ENCODE data around the gene CD3D.
A peak's percentile ranks its signal among the peaks of the same experiment; 100 is the strongest.

CD3D gene

DNA sequence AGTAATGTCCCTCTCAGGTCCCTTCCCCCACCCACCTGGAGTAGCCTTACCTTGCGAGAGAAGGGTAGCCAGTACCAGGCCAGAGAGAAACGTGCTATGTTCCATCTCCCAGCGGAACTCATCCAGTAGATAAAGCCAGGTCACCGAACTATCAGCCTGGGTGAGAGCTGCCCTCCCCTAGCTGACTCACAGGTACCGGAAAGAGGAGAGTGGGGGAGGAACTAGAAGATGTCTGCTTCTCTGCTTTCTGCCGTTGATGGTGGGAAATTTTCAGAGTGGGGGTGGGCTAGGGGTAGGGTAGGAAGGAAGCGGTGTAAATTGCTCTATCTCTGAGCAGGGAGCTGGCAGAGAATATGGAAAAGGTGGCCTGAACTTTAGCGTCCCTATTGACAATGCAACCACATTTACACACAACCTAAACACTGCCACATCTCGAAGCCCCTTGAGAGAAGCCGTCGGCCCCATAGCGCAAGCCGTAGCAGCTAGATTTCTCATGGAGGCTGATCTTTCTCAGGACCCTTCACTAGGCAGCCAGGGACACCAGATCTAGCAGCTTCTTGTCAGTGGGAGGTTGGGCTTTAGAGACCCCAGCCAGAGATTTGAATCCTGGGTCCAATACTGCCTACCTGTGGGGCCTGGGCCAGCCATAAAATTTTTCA lies at the start of gene CD3D:
TSS of gene CD3D (minus strand) at position 203 of the 659 bp plus-strand sequence. CDS start at position 105, 98 bp downstream.
- no peak for DNase-seq (ENCODE audit: low read depth)

GRCh38 chr11:118383657-118384056 lies 41.2 kb upstream of the CD3D start:
- DNase-seq (ENCODE audit: low read depth) = no peak

DNA sequence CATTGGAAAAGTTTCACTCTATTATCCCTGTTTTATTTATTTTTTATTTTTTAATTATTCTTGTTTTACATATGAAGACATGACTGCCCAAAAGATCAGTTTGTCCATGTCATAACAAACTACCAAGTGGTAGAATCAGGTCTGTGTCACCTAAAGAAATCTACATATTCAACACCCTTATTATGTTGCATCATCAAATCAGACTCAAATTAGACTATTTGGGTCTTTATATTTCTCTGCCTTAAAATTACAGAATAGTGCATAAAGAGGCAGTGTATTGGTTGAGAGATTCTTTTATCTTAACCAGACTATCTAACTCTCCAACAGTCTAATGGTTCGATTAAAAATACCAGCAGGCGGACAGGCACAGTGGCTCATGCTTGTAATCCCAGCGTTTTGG lies 40.4 kb upstream of the CD3D start:
- DNase-seq (ENCODE audit: low read depth) = no peak

- DNase-seq (ENCODE audit: low read depth) = no peak
Measured at GRCh38 chr11:118380571-118380970, 38.1 kb upstream of the CD3D start.

GRCh38 chr11:118379497-118379896 lies 37.0 kb upstream of the CD3D start:
- DNase-seq (ENCODE audit: low read depth) = no peak

GRCh38 chr11:118375978-118376377 lies 33.5 kb upstream of the CD3D start:
- no peak for DNase-seq (ENCODE audit: low read depth)

GRCh38 chr11:118374729-118375128 lies 32.2 kb upstream of the CD3D start:
- no peak for DNase-seq (ENCODE audit: low read depth)

DNA sequence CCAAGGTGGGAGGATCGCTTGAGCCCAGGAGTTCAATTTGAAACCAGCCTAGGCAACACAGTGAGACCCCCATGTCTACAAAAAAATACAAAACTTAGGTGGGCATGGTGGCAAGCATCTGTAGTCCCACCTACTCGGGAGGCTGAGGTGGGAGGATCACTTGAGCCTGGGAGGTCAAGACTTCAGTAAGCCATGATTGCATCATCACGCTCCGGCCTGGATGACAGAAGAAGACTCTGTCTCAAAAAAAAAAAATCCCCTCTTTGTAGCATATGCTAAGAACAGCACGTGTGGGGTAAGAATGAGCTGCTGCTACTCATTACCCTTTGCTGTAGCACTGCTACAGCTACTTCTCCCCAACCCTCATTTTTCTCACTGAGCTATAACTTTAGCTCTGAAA lies 31.4 kb upstream of the CD3D start:
- DNase-seq (ENCODE audit: low read depth) = no peak

DNA sequence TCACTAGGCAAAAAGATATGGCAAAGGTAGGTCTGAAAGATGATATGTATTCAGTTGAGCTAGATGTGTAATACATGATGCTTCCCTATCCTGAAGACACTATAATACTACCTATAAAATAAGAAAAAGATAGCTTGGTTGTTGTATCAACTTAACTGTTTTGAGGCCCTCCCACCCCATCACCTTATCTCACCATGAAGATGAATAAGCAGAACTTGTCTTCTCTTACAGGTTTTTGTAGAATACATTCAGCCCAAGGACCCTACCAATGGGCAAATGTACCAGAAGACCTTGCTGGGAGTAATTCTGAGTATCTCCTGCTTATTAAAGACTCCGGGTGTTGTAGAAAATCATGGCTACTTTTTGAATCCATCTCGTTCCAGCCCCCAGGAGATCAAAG lies 30.8 kb upstream of the CD3D start:
- DNase-seq (ENCODE audit: low read depth) = no peak

DNA sequence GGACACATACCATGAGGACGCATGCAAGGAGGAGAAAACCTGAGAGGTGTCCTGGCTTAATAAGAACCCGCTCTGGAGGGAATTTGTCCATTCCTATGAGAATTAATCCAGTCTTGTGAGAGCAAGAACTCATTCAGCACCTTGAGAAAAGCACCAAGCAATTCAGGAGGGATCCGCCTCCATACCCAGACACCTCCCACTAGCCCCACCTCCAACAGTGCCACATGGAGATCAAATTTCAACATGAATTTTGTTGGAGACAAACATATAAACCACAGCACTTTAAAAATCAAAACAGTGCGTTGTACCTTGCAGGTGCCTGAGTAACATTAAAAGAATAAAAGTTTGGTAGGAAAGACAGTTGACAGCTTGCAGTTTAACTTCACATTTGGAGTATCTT lies 28.3 kb upstream of the CD3D start:
- DNase-seq (ENCODE audit: low read depth) = no peak

DNA sequence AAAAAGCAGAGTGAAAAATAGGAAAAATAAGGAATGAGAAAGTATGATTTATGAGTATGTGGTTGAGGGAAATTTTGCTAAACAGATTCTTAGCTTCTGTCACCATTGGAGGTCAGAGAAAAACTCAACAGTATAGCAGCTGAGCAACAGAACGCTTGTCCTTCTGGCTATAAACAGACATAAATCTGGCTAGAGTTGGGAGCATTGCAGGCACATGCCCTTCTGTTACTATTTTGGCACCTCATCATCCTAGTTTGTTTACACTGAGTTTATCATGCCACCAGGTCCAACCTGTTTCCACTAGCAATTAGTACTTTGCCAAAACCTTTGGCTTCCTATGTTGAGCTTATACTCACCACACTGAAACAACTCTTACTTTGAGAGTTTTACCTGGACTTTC lies 23.8 kb upstream of the CD3D start:
- DNase-seq (ENCODE audit: low read depth) = no peak

- DNase-seq (ENCODE audit: low read depth) = no peak
Measured at GRCh38 chr11:118364956-118365615, 22.6 kb upstream of the CD3D start.

DNA sequence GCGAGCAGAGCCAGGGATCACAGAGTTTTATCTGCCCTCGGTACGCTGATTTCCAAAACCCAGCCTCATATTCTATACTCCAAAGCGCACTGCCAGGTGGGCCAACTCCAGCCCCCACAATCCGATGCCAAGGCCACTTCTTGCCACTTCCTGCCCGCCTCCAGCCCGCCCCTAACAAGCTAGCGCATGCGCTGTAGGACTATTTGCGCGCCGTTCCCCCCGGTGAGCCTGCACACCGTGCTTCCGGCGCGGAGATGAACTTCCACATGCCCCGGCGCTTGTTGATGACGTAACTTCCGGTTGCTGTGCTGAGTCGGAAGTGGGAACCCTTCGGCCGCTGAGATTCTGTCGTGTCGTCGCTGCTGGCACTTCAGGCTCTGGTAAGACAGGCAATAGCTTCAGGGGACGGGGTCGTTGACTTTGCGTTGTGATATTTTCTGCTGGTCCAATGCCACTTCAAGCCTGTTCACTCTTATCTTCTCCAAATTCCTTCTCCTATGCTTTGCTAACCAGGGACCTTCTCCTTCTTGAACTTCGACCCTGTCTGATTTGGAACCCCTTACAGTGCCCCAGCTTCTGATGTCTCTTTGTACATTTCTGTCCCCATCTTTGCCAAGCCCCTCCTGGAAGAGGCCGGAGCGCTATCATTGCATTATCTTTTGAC lies 16.9 kb upstream of the CD3D start, which contains the start of gene UBE4A:
TSS of gene UBE4A (plus strand) at position 306 of the 664 bp plus-strand sequence. CDS start 5,481 bp downstream, outside the sequence.
- DNase-seq (ENCODE audit: low read depth) = peak; percentile 86

DNA sequence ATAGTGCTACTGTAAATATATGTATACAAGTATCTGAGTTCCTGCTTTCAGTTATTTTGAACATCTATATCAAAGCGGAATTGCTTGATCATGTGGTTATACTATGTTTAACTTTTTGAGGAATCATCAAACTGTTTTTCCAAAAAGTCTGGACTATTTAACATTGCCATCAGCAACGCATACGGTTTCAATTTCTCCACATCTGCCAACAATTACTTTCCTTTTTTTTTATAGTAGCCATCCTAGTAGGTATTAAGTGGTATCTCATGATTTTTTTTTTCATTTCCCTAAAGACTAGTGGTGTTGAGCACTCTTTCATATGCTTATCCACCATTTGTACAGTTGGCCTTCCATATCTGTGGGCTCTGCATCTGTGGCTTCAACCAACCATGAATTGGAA lies 15.6 kb upstream of the CD3D start:
- no peak for DNase-seq (ENCODE audit: low read depth)

GRCh38 chr11:118353084-118353710 lies 10.7 kb upstream of the CD3D start:
- DNase-seq (ENCODE audit: low read depth) = no peak

- DNase-seq (ENCODE audit: low read depth) = no peak
Measured at GRCh38 chr11:118349475-118349874, 7.0 kb upstream of the CD3D start.

- no peak for DNase-seq (ENCODE audit: low read depth)
Measured at GRCh38 chr11:118343981-118344515, 1.5 kb upstream of the CD3D start, which contains the start of gene CD3G. TSS of gene CD3G (plus strand) at chr11:118344344. CDS start at chr11:118344424, 80 bp downstream.

- no peak for DNase-seq (ENCODE audit: low read depth)
Measured at GRCh38 chr11:118343248-118343647, 743 bp upstream of the CD3D start.

GRCh38 chr11:118341815-118342489 lies 553 bp downstream of the CD3D start:
- DNase-seq (ENCODE audit: low read depth) = no peak

DNA sequence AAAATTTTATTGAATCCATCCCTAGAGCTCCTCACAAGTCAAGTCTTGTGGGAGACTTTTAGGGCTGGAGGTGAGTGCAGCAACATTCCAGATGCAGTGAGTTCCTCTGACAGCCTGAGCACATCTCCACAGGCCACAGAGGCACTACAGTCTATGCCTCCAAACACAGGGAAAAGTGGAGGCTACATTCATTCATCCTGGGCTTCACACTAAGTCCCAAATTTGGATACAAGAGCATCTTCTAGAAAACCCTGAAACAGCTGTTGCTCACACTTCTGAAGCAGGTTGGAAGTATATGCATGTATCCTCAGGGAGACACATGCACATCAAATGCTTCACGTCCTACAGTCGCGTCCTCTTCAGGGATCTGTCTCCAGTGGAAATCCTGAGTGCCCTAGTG lies 1.2 kb downstream of the CD3D start:
- DNase-seq (ENCODE audit: low read depth) = no peak

- no peak for DNase-seq (ENCODE audit: low read depth)
Measured at GRCh38 chr11:118340449-118340848, 2.1 kb downstream of the CD3D start.
